SIG-M5 treated with dmso at 0.1 percent for 504 hours (cell line): ENCODE data around the gene ATP11A.
"Not testable (repeated sequence)": the region's sequence is repeated elsewhere in the genome, so short reads cannot be mapped to it uniquely, and the experiment has no call there.

Source experiments
- DNase-seq: peaks from one replicate; lab custom pipeline; 2025; ENCODE audit not compliant: unreplicated experiment; lab: John Stamatoyannopoulos, UW

ATP11A gene

GRCh38 chr13:112852392-112852791, 162.6 kb downstream of the ATP11A start:
- no peak for DNase-seq

GRCh38 chr13:112852808-112853207, 163.0 kb downstream of the ATP11A start:
- no peak for DNase-seq

GRCh38 chr13:112854321-112854720, 164.5 kb downstream of the ATP11A start:
- no peak for DNase-seq

GRCh38 chr13:112855859-112856258, 166.0 kb downstream of the ATP11A start:
- DNase-seq = no peak

- DNase-seq = no peak
Observed at GRCh38 chr13:112857914-112858490, 168.2 kb downstream of the ATP11A start.

- no peak for DNase-seq
Observed at GRCh38 chr13:112859128-112859816, 169.4 kb downstream of the ATP11A start.

GRCh38 chr13:112859817-112860190, 170.0 kb downstream of the ATP11A start:
- DNase-seq = no peak

GRCh38 chr13:112861876-112862615, 172.2 kb downstream of the ATP11A start:
- no peak for DNase-seq

GRCh38 chr13:112863356-112863755, 173.5 kb downstream of the ATP11A start:
- DNase-seq = not testable (repeated sequence)

- DNase-seq = not testable (repeated sequence)
Observed at GRCh38 chr13:112865478-112865877, 175.6 kb downstream of the ATP11A start.

GRCh38 chr13:112867301-112867711, 177.5 kb downstream of the ATP11A start:
- DNase-seq = no peak

GRCh38 chr13:112868308-112868707, 178.5 kb downstream of the ATP11A start:
- DNase-seq = no peak

GRCh38 chr13:112869202-112870050, 179.6 kb downstream of the ATP11A start:
- DNase-seq = no peak

- DNase-seq = no peak
Observed at GRCh38 chr13:112870051-112870331, 180.2 kb downstream of the ATP11A start.

- DNase-seq = no peak
Observed at GRCh38 chr13:112870737-112871287, 181.0 kb downstream of the ATP11A start.

- DNase-seq = no peak
Observed at GRCh38 chr13:112871742-112872141, 181.9 kb downstream of the ATP11A start.

- not testable (repeated sequence) for DNase-seq
Observed at GRCh38 chr13:112872657-112873631, 183.1 kb downstream of the ATP11A start.

GRCh38 chr13:112873851-112874750, 184.3 kb downstream of the ATP11A start:
- DNase-seq = peak; percentile 23

GRCh38 chr13:112874751-112875300, 185.0 kb downstream of the ATP11A start:
- no peak for DNase-seq
